Thymus (tissue), 11 donors: ENCODE measurements around the gene CCT6B. TPM values are rescaled to one million over a fixed set of nuclear protein-coding genes. Genes with fewer than 3 reads are reported as not detected.

Source experiments
- DNase-seq, 9 donors: peaks; one replicate each; pipeline ENCODE4 v3.0.0-alpha.2; 2013; ENCODE audit warnings: low spot score in 9 of 9, low read depth in 6 of 9, missing footprints in 1 of 9
- H3K27ac ChIP-seq, 2 donors: one replicate each; pipeline ENCODE4 v1.5.1; 2013; ENCODE audit warnings: control low read depth in 1 of 2, low read depth in 1 of 2, low read length in 1 of 2, mild to moderate bottlenecking in 1 of 2, moderate library complexity in 1 of 2
- H3K27me3 ChIP-seq, 2 donors: one replicate each; pipeline ENCODE4 v1.5.1; 2013; ENCODE audit warnings: low read length in 1 of 2; ENCODE audit not compliant: control insufficient read depth in 2 of 2, insufficient read depth in 1 of 2
- H3K36me3 ChIP-seq, 2 donors: one replicate each; pipeline ENCODE4 v1.5.1; 2013; ENCODE audit warnings: low read length in 1 of 2, mild to moderate bottlenecking in 1 of 2, moderate library complexity in 1 of 2; ENCODE audit not compliant: control insufficient read depth in 2 of 2, insufficient read depth in 2 of 2
- H3K4me1 ChIP-seq, 2 donors: one replicate each; pipeline ENCODE4 v1.5.1; 2013; ENCODE audit warnings: low read length in 2 of 2; ENCODE audit not compliant: control insufficient read depth in 2 of 2, insufficient read depth in 2 of 2
- H3K4me3 ChIP-seq, 2 donors: one replicate each; pipeline ENCODE4 v1.5.1; 2013; ENCODE audit warnings: low read length in 2 of 2, control low read depth in 1 of 2, mild to moderate bottlenecking in 1 of 2
- H3K9me3 ChIP-seq, 2 donors: one replicate each; pipeline ENCODE4 v1.5.1; 2013; ENCODE audit warnings: low read length in 1 of 2, mild to moderate bottlenecking in 1 of 2; ENCODE audit not compliant: control insufficient read depth in 2 of 2, insufficient read depth in 1 of 2
- WGBS: extraction: QIAGEN DNeasy Blood & Tissue Kit; methylation state at CpG from one replicate; pipeline ENCODE4 v1.1.7; 2013; 5-methylcytosine and 5-hydroxymethylcytosine counted together
- polyA plus RNA-seq: library from polyadenylated mRNA; stranded (reverse); fragments of 200-250 nt; gene quantifications from one replicate; pipeline ENCODE4 v1.2.3, GENCODE V29; 2013
- total RNA-seq: library from RNA; stranded (reverse); fragments of 120-200 nt; gene quantifications from one replicate; pipeline ENCODE4 v1.2.4, GENCODE V29; 2013
- donor health status: healthy.

The CCT6B gene
- total and polyA plus RNA-seq, 2 donors: 1.3 to 4.0 TPM

DNA sequence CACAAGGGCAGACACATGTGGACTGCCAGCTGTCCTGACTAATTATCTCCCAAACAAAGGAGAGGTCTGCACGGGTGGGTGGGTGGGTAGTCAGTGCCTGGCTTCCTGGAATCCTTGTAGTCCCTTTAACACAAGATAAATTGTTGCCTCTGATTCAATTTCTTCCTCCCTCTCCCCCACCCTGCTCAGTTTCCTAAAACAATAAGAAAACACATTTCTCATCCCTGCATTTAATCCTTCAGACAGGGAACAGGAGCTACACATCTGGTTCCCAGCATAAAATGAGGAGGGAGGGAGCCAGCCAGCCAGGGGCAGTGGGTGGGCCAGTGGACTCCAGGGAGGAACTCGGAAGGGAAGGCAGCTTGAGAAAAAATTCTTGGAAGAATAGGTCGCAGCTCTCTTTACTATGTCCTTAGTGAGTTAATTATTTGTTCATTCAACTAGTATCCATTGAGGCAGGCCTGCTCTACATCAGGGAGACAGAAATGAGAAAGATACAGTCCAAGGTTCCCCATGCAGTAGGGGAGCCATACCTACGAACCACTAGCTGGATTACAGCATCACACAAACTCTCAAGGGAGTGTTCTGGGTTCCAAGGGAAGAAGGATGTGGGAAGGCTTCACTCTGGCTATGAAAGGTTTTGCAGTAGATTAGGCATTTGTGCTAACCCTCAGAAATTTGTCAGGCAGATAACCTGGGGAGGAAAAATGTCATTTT, 58.3 kb downstream of the CCT6B start:
- Histone ChIP-seq H3K27me3 (peaks cover 0 to 6% of the 10 kb centered on the region in 2 donors), H3K4me1 (no peaks in the 10 kb centered on the region), H3K9me3 (no peaks in the 10 kb centered on the region), H3K36me3 (no peaks in the 10 kb centered on the region), H3K4me3 (no peak overlapping the region), H3K27ac (no peak overlapping the region)
- 62% methylated on average over 4 of the region's 4 CpGs for WGBS
- DNase-seq: no peak

DNA sequence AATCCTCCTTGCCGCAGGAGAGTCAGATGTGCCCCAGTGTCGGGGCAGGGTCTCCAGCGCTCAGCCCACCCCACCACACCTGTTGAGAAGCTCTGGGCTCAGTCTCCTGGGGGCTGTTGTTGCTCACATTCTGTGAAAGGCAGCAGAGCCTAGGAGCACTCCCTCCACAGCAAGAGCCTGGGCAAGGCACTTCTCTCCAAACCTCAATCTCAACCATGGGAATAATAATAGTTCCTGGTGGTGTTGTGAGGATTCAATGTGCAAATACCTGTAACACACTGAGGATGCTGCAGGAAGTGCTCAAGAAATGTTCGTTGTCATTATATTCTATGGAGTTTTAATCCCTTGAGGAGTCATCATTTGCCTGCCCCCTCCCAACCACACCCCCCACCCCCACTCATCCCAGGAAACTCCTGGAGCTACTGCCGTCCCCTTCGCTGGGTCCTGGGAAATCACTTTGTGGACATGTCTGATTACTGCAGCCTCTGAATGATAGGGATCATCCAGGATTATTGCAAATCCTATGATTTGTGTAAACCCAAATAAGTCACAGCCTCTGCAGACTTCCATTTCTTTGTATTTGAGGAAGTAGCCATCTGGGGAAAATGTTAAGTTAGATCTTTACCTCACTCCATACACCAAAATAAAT, 61.5 kb downstream of the CCT6B start:
- H3K27ac ChIP-seq: no peak overlapping the region
- H3K36me3 ChIP-seq: no peaks in the 10 kb centered on the region
- no peaks in the 10 kb centered on the region for H3K4me1 ChIP-seq
- peaks cover 0 to 13% of the 10 kb centered on the region in 2 donors for H3K27me3 ChIP-seq
- H3K4me3 ChIP-seq: no peak overlapping the region
- H3K9me3 ChIP-seq: no peaks in the 10 kb centered on the region
- 88% methylated on average over 6 of the region's 6 CpGs for WGBS
- no peak for DNase-seq

DNA sequence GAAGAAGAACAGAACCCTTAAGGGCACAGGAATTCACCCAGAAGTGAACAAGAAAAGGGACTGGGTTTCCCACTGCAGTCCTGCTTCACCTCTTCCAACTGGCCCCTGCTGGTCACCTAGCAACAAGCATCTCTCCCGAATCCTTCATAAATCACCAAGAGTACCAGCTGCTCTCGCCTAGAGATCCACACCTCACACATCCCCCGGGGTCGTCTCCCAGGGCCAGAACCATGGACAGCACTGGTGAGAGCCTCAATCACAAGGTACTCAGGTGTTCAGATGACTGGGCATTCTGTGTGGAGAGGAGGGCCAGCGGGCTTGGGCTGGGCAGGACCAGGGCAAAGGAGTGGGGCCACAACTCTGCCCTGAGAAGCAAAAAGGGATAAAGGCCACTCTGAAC, 65.9 kb downstream of the CCT6B start:
- H3K36me3 ChIP-seq: no peaks in the 10 kb centered on the region
- peaks cover 0 to 13% of the 10 kb centered on the region in 2 donors for H3K27me3 ChIP-seq
- 42% methylated on average over 5 of the region's 5 CpGs for WGBS

DNA sequence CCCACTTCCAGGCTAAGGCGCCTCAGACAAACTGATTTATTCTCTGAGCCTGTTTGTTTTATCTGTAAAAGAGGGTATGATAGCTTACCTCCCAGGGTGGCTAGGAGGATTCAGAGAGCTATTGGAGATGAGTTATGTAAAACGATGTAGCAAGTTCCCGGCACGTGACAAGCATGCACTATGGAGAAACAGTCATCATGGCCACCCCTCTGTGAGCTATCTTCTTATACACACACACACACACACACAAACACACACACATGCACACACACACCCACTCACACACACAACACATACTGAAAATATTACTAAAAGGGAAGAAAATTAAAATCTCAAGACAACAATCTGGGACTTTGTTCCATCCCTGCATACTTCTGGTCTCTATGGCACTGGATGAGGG, 66.3 kb downstream of the CCT6B start:
- H3K27ac ChIP-seq: no peak overlapping the region
- WGBS: 95% methylated on average over 4 of the region's 4 CpGs
- no peaks in the 10 kb centered on the region for H3K36me3 ChIP-seq
- no peaks in the 10 kb centered on the region for H3K9me3 ChIP-seq
- no peak overlapping the region for H3K4me3 ChIP-seq
- no peaks in the 10 kb centered on the region for H3K4me1 ChIP-seq
- no peak for DNase-seq
- H3K27me3 ChIP-seq: peaks cover 0 to 13% of the 10 kb centered on the region in 2 donors

More for the DNA sequence above, 65.9 kb downstream of the CCT6B start:
- no peak overlapping the region for H3K27ac ChIP-seq
- no peaks in the 10 kb centered on the region for H3K4me1 ChIP-seq
- H3K9me3 ChIP-seq: no peaks in the 10 kb centered on the region
- DNase-seq: no peak
- no peak overlapping the region for H3K4me3 ChIP-seq

DNA sequence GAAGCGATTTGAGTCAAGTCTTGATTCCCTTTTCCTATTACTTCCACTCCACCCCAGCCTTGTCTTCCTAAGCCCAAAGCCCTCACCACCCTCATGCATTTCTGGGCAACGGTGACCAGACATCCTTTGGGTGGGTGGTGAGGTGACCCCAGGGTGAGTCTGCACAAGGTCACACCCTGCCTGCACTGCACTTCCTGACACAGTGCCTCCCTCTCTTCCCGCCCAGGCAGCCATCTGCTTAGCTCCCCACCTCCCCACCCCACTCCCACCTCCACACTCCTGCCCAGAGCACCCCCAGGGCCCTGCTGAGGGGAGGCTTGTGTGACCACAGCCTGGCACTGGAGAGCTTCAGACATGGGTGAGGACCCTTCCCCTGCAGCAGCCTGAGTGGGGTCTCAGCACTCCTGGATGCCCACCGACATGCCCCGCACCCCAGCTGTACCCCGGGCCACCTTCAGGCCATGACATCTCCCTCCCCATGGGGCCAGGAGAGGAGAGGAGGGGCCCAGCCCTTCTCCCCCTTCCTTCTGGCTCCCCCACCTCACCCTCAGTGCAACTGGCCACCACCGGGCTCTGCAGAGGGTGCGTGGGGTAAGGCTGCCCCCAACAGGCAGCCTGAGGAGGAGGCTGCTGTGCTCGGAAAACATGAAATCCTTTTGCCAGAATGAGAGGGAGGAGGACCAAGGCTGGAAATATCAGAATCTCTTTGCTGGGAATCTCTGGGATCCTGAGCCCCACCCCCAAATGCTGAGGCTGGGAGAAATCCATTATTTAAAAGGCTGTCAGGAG, 68.6 kb downstream of the CCT6B start:
- no peaks in the 10 kb centered on the region for H3K4me1 ChIP-seq
- WGBS: 53% methylated on average over 9 of the region's 9 CpGs
- H3K27ac ChIP-seq: no peak overlapping the region
- H3K9me3 ChIP-seq: no peaks in the 10 kb centered on the region
- no peak for DNase-seq
- H3K4me3 ChIP-seq: no peak overlapping the region
- H3K36me3 ChIP-seq: no peaks in the 10 kb centered on the region
- H3K27me3 ChIP-seq: peaks cover 0 to 3% of the 10 kb centered on the region in 2 donors

DNA sequence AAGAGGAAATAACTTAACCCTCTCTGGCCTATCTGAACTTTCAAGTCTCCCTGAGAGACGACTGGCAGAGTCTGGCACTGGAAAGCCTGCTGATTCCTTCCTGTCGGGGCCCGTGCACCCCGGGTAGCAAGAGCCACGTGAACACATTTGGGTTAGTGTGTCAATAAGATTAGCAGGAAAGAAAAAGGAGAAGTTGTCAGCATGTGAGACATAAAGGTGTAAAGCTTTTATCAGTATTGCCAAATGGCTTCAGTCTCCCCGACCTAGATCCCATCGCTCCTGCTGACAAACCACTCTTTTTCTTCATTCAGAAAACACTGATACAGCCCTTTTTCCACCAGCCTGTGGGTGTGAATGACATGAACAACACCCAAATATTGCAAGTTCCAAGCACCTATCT, 74.4 kb downstream of the CCT6B start:
- no peak overlapping the region for H3K4me3 ChIP-seq
- WGBS: 5% methylated on average over 7 of the region's 7 CpGs
- H3K4me1 ChIP-seq: no peaks in the 10 kb centered on the region
- peaks cover 0 to 11% of the 10 kb centered on the region in 2 donors for H3K27me3 ChIP-seq
- H3K36me3 ChIP-seq: no peaks in the 10 kb centered on the region
- no peak overlapping the region for H3K27ac ChIP-seq
- H3K9me3 ChIP-seq: no peaks in the 10 kb centered on the region
- no peak for DNase-seq

DNA sequence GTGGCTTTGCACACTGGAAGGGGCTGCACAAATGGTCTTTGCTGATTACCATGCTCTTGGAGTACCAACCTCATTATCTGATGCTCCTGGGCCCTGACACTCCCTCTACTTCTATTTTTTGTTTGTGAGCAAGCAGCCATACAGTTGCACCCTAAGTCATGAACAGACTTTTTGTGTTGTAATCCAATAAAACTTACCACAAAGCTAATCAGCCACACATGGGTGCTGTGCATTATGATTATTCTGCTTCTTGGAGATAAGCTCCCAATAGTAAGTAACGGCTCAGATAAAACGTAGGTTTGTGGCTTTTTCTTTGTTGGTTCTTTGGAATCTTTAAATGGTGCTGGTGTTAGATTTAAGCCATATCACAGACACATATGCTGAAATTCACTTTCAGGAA, 76.2 kb downstream of the CCT6B start:
- 94% methylated on average over 2 of the region's 2 CpGs for WGBS
- Histone ChIP-seq H3K27me3 (peaks cover 0 to 11% of the 10 kb centered on the region in 2 donors), H3K36me3 (no peaks in the 10 kb centered on the region), H3K4me1 (no peaks in the 10 kb centered on the region), H3K9me3 (no peaks in the 10 kb centered on the region), H3K4me3 (no peak overlapping the region), H3K27ac (no peak overlapping the region)
- no peak for DNase-seq

DNA sequence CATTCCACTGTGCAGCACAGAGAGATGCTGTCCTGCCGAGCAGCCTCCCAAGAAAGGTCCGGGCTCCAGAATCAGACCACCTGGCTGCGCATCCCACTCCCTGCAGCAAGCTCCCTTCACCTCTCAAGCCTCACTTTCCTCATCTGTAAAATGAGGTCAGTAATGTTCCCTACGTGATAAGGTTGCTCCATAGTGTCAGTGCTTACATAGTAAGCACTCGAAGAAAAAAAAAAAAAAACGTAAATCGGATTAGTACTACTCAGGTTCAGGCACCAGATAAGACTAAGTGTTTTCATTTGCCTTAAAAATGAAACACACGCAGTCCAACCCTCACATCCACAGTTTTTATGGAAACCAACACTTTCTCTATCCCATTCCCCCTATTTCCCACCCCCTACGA, 76.7 kb downstream of the CCT6B start:
- 94% methylated on average over 9 of the region's 9 CpGs for WGBS
- Histone ChIP-seq H3K27ac (no peak overlapping the region), H3K27me3 (peaks cover 0 to 11% of the 10 kb centered on the region in 2 donors), H3K4me1 (no peaks in the 10 kb centered on the region), H3K9me3 (no peaks in the 10 kb centered on the region), H3K4me3 (no peak overlapping the region), H3K36me3 (no peaks in the 10 kb centered on the region)
- DNase-seq: no peak
